22Rv1 (cell line): ENCODE data around the gene STPG2.

Source experiments
- ZFX ChIP-seq: fragments of 450-650 bp; IDR thresholded peaks from 2 replicates; pipeline ENCODE4 v1.6.1; 2017; ENCODE audit warnings: antibody characterized with exemption, borderline replicate concordance
- TF ChIP-seq, protein P1 (sequence below): fragments of 450-650 bp; IDR thresholded peaks from 2 replicates; pipeline ENCODE4 v1.5.1; 2017; ENCODE audit warnings: mild to moderate bottlenecking

DNA sequence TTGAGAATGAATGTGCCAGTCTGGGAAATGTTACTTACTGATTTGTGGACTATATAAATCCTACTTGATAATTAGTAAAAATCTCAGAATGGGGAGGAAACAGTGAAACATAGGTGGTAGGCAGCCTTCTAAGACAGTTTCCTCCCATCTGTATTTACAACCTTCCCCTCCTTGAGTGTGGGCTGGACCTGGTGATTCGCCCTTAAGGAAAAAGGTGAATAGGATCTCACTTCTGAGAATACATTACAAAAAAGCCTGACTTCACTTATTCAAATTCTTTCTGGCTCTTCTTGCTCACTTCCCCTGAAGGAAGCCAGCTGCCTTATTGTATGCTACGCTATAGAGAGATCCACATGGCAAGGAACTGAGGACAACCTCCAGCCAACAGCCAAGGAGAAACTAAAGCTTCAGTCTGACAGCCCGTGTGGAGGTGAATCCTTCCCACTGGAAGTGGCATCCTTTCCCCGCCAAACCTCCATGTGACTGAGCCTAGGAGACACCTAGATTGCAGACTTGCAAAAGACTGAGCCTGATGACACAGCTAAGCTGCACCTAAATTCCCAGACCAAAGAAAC lies 585.0 kb downstream of the STPG2 start:
- TF ChIP-seq, protein P1, sequence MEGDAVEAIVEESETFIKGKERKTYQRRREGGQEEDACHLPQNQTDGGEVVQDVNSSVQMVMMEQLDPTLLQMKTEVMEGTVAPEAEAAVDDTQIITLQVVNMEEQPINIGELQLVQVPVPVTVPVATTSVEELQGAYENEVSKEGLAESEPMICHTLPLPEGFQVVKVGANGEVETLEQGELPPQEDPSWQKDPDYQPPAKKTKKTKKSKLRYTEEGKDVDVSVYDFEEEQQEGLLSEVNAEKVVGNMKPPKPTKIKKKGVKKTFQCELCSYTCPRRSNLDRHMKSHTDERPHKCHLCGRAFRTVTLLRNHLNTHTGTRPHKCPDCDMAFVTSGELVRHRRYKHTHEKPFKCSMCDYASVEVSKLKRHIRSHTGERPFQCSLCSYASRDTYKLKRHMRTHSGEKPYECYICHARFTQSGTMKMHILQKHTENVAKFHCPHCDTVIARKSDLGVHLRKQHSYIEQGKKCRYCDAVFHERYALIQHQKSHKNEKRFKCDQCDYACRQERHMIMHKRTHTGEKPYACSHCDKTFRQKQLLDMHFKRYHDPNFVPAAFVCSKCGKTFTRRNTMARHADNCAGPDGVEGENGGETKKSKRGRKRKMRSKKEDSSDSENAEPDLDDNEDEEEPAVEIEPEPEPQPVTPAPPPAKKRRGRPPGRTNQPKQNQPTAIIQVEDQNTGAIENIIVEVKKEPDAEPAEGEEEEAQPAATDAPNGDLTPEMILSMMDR, result no peak
- TF ChIP-seq ZFX, result no peak
